H9 (cell line): Measurements from ENCODE around the gene RAD23A. TPM values are rescaled to one million over a fixed set of nuclear protein-coding genes. Genes with fewer than 3 reads are reported as not detected.

Source experiments
- DNase-seq: peaks from one replicate; pipeline ENCODE4 v3.0.0-alpha.2; 2017
- H2AFZ ChIP-seq: one replicate; pipeline ENCODE4 v1.6.1; 2013; ENCODE audit warnings: mild to moderate bottlenecking, low read length, control low read depth, moderate library complexity
- H2AK5ac ChIP-seq: 2 replicates; pipeline ENCODE4 v1.6.1; 2013; ENCODE audit warnings: low read length, control low read depth, mixed read lengths; ENCODE audit not compliant: insufficient read length
- H2BK120ac ChIP-seq: one replicate; pipeline ENCODE4 v1.6.1; 2013; ENCODE audit warnings: low read depth, mild to moderate bottlenecking, low read length, control low read depth, inconsistent platforms; ENCODE audit not compliant: poor library complexity, severe bottlenecking
- H2BK12ac ChIP-seq: 2 replicates; pipeline ENCODE4 v1.6.1; 2013; ENCODE audit warnings: low read length, control low read depth, mixed read lengths, low read depth; ENCODE audit not compliant: insufficient read length
- H2BK15ac ChIP-seq: 2 replicates; pipeline ENCODE4 v1.6.1; 2013; ENCODE audit warnings: low read depth, low read length, control low read depth
- H2BK20ac ChIP-seq: one replicate; pipeline ENCODE4 v1.6.1; 2013; ENCODE audit warnings: low read depth, mild to moderate bottlenecking, low read length, control low read depth, inconsistent platforms; ENCODE audit not compliant: poor library complexity, severe bottlenecking
- H2BK5ac ChIP-seq: 2 replicates; pipeline ENCODE4 v1.6.1; 2013; ENCODE audit warnings: low read length, control low read depth, mixed read lengths; ENCODE audit not compliant: insufficient read length
- H3K14ac ChIP-seq: 2 replicates; pipeline ENCODE4 v1.6.1; 2013; ENCODE audit warnings: low read length, control low read depth; ENCODE audit not compliant: insufficient read depth
- H3K18ac ChIP-seq: 2 replicates; pipeline ENCODE4 v1.6.1; 2013; ENCODE audit warnings: low read depth, mild to moderate bottlenecking, mixed read lengths, low read length, control low read depth; ENCODE audit not compliant: insufficient read length
- H3K23ac ChIP-seq: 2 replicates; pipeline ENCODE4 v1.6.1; 2013; ENCODE audit warnings: low read length, control low read depth, mixed read lengths, low read depth; ENCODE audit not compliant: insufficient read length
- H3K23me2 ChIP-seq: 2 replicates; pipeline ENCODE4 v1.6.1; 2013; ENCODE audit warnings: low read depth, mild to moderate bottlenecking, mixed read lengths, low read length, control low read depth; ENCODE audit not compliant: insufficient read length, poor library complexity, severe bottlenecking
- H3K27ac ChIP-seq: 2 replicates; pipeline ENCODE4 v1.5.1; 2013; ENCODE audit warnings: low read length, control low read depth, mixed read lengths, low read depth; ENCODE audit not compliant: insufficient read length
- H3K27me3 ChIP-seq: 2 replicates; pipeline ENCODE4 v1.6.1; 2013; ENCODE audit warnings: low read length, control low read depth, inconsistent platforms; ENCODE audit not compliant: insufficient read depth
- H3K4ac ChIP-seq: 2 replicates; pipeline ENCODE4 v1.6.1; 2013; ENCODE audit warnings: low read depth, mild to moderate bottlenecking, control low read depth, inconsistent platforms, low read length, moderate library complexity
- H3K4me1 ChIP-seq: 2 replicates; pipeline ENCODE4 v1.6.1; 2013; ENCODE audit warnings: low read length, control low read depth, inconsistent platforms; ENCODE audit not compliant: insufficient read depth
- H3K4me2 ChIP-seq: 2 replicates; pipeline ENCODE4 v1.6.1; 2013; ENCODE audit warnings: low read length, control low read depth, mixed read lengths; ENCODE audit not compliant: insufficient read length, insufficient read depth
- H3K56ac ChIP-seq: 2 replicates; pipeline ENCODE4 v1.6.1; 2013; ENCODE audit warnings: low read depth, mild to moderate bottlenecking, mixed read lengths, low read length, control low read depth; ENCODE audit not compliant: insufficient read length
- H3K79me1 ChIP-seq: 2 replicates; pipeline ENCODE4 v1.6.1; 2013; ENCODE audit warnings: low read depth, mild to moderate bottlenecking, moderate library complexity, low read length, control low read depth, inconsistent platforms; ENCODE audit not compliant: insufficient read depth, poor library complexity, severe bottlenecking
- H3K79me2 ChIP-seq: 2 replicates; pipeline ENCODE4 v1.6.1; 2013; ENCODE audit warnings: low read length, control low read depth, inconsistent platforms; ENCODE audit not compliant: insufficient read depth
- H3K9ac ChIP-seq: 2 replicates; pipeline ENCODE4 v1.6.1; 2013; ENCODE audit warnings: low read length, control low read depth, mixed read lengths; ENCODE audit not compliant: insufficient read length; ENCODE audit errors: extremely low read depth
- H3K9me3 ChIP-seq: one replicate; pipeline ENCODE4 v1.6.1; 2013; ENCODE audit warnings: low read depth, low read length, inconsistent platforms; ENCODE audit not compliant: control insufficient read depth
- H3T11ph ChIP-seq: one replicate; pipeline ENCODE4 v1.6.1; 2013; ENCODE audit warnings: mild to moderate bottlenecking, low read length, control low read depth, inconsistent platforms
- H4K20me1 ChIP-seq: one replicate; pipeline ENCODE4 v1.6.1; 2013; ENCODE audit not compliant: control insufficient read depth, insufficient read length, insufficient read depth
- H4K5ac ChIP-seq: 2 replicates; pipeline ENCODE4 v1.6.1; 2013; ENCODE audit warnings: low read depth, mild to moderate bottlenecking, mixed read lengths, low read length, control low read depth; ENCODE audit not compliant: insufficient read length
- H4K8ac ChIP-seq: replicated peaks from 2 replicates; pipeline ENCODE4 v1.6.1; 2013; ENCODE audit warnings: low read length, control low read depth, mixed read lengths, low read depth; ENCODE audit not compliant: insufficient read length
- H4K91ac ChIP-seq: 2 replicates; pipeline ENCODE4 v1.6.1; 2013; ENCODE audit warnings: low read depth, mild to moderate bottlenecking, moderate library complexity, mixed read lengths, low read length, control low read depth; ENCODE audit not compliant: insufficient read length
- H3K27ac Mint-ChIP-seq, 3 experiments: 2 replicates in 2 of 3; 3 replicates in 1 of 3; pipeline ENCODE4 v1.8.0; 2020 to 2021; ENCODE audit warnings: mixed read lengths in 3 of 3, mild to moderate bottlenecking in 1 of 3, moderate library complexity in 1 of 3
- H3K27me3 Mint-ChIP-seq: 2 replicates; pipeline ENCODE4 v1.8.0; 2021; ENCODE audit warnings: low read depth, mild to moderate bottlenecking, moderate library complexity, mixed read lengths
- H3K36me3 Mint-ChIP-seq, 3 experiments: 2 replicates in 2 of 3; 3 replicates in 1 of 3; pipeline ENCODE4 v1.8.0; 2020 to 2021; ENCODE audit warnings: low read depth in 3 of 3, mixed read lengths in 3 of 3; ENCODE audit not compliant: insufficient read depth in 1 of 3
- H3K4me1 Mint-ChIP-seq, 2 experiments: 2 replicates each; pipeline ENCODE4 v1.8.0; 2020; ENCODE audit warnings: mixed read lengths in 2 of 2
- H3K4me3 Mint-ChIP-seq, 2 experiments: 2 replicates in 1 of 2; 3 replicates in 1 of 2; pipeline ENCODE4 v1.8.0; 2020 to 2021; ENCODE audit warnings: mild to moderate bottlenecking in 2 of 2, mixed read lengths in 2 of 2, moderate library complexity in 1 of 2
- H3K9me3 Mint-ChIP-seq, 2 experiments: 2 replicates in 1 of 2; 3 replicates in 1 of 2; pipeline ENCODE4 v1.8.0; 2020; ENCODE audit warnings: mild to moderate bottlenecking in 2 of 2, mixed read lengths in 2 of 2, moderate library complexity in 1 of 2
- CTCF ChIP-seq: fragments of 200-600 bp; sonication (generic); conservative IDR thresholded peaks from 3 replicates; pipeline ENCODE4 v1.8.0; 2021; ENCODE audit warnings: antibody characterized with exemption, mild to moderate bottlenecking
- WGBS: extraction: QIAGEN DNeasy Blood & Tissue Kit; methylation state at CpG from one replicate; pipeline ENCODE4 v1.1.7; 2013; ENCODE audit warnings: missing lambda C conversion rate, low lambda C conversion rate, mixed read lengths; ENCODE audit not compliant: insufficient read length; ENCODE audit errors: extremely low coverage; 5-methylcytosine and 5-hydroxymethylcytosine counted together
- total RNA-seq: library from RNA; stranded (reverse); gene quantifications from 2 replicates; pipeline ENCODE4 v1.2.1, GENCODE V29; 2021

Gene RAD23A
- total RNA-seq, 1 experiment from 2014 or later = 62.2 TPM

- peak overlapping the region; percentile 64 to 76 for H3K4me3 Mint-ChIP-seq
- H3K79me1 ChIP-seq = no peaks in the 10 kb centered on the region
- no peak overlapping the region for H4K91ac ChIP-seq
These were observed 19.6 kb downstream of the RAD23A start for GRCh38 chr19:12965017-12965811.

More at GRCh38 chr19:12965017-12965811, 19.6 kb downstream of the RAD23A start:
- peak; percentile 92 for DNase-seq
- no peak overlapping the region for H3T11ph ChIP-seq
- H3K79me2 ChIP-seq = no peaks in the 10 kb centered on the region
- H2BK20ac ChIP-seq = no peak overlapping the region
- H3K14ac ChIP-seq = peak overlapping the region; percentile 84; the same call in 1 of the 2 replicates
- H2BK5ac ChIP-seq = no peak overlapping the region
- peak; percentile 92 for TF ChIP-seq CTCF
- H3K27ac ChIP-seq = no peak overlapping the region
- no peak overlapping the region for H2AK5ac ChIP-seq
- no peak overlapping the region for H3K9ac ChIP-seq
- no peak overlapping the region for H3K18ac ChIP-seq
- H4K5ac ChIP-seq = no peak overlapping the region
- H3K27me3 ChIP-seq = no peaks in the 10 kb centered on the region
- Mint-ChIP-seq H3K36me3 (no peaks in the 10 kb centered on the region), H3K4me1 (peaks cover 0 to 12% of the 10 kb centered on the region in 2 experiments; a peak in 3 of 4 replicates), H3K27me3 (peaks cover 12% of the 10 kb centered on the region), H3K9me3 (peaks cover 3 to 4% of the 10 kb centered on the region in 2 experiments; a peak in 4 of 5 replicates), H3K27ac (peak overlapping the region; percentile 90 to 96 (median 93))
- no peak overlapping the region for H3K4ac ChIP-seq
- no CpG with 5 or more reads among the region's 34 CpGs for WGBS
- no peak overlapping the region for H2BK12ac ChIP-seq
- no peak overlapping the region for H3K23ac ChIP-seq
- no peaks in the 10 kb centered on the region for H4K20me1 ChIP-seq
- H3K23me2 ChIP-seq = no peaks in the 10 kb centered on the region
- no peak overlapping the region for H3K56ac ChIP-seq
- H2BK120ac ChIP-seq = no peak overlapping the region
- no peaks in the 10 kb centered on the region for H3K9me3 ChIP-seq
- H3K4me2 ChIP-seq = peak overlapping the region; percentile 46
- H2AFZ ChIP-seq = no peak overlapping the region
- no peak overlapping the region; the same call in 1 of the 2 replicates for H2BK15ac ChIP-seq
- H3K4me1 ChIP-seq = no peaks in the 10 kb centered on the region
- no peak overlapping the region for H4K8ac ChIP-seq
